K562 (cell line): ENCODE data around the gene DZIP3. TPM values are rescaled to one million over a fixed set of nuclear protein-coding genes. Genes with fewer than 3 reads are reported as not detected.

Source experiments
- BRCA1 ChIP-seq, 2 experiments: fragments of 450-650 bp in 1 of 2; sonication (generic) in 1 of 2; formaldehyde crosslinking in 1 of 2; IDR thresholded peaks; 2 replicates each; pipeline versions ENCODE4 v1.5.0 to v1.6.1; 2017 to 2020; ENCODE audit warnings: mild to moderate bottlenecking in 1 of 2, missing genetic modification reagents in 1 of 2
- CHD4 ChIP-seq: fragments of 200-600 bp; sonication (generic); IDR thresholded peaks from 3 replicates; pipeline ENCODE4 v1.6.1; 2012; ENCODE audit warnings: low read depth, mild to moderate bottlenecking, mixed read lengths, low read length, inconsistent platforms; ENCODE audit not compliant: insufficient read depth, insufficient replicate concordance, poor library complexity, severe bottlenecking
- DNMT1 ChIP-seq: fragments of 450-650 bp; IDR thresholded peaks from 2 replicates; pipeline ENCODE4 v1.6.1; 2016; ENCODE audit warnings: antibody characterized with exemption, mild to moderate bottlenecking
- GTF2F1 ChIP-seq: IDR thresholded peaks from 2 replicates; pipeline ENCODE4 v1.6.1; 2011; ENCODE audit warnings: low read depth, low read length, improper control_type of control experiment
- HBP1 ChIP-seq: fragments of 450-650 bp; formaldehyde crosslinking; IDR thresholded peaks from 2 replicates; pipeline ENCODE4 v1.4.0; 2022; ENCODE audit warnings: missing genetic modification characterization
- HDAC6 ChIP-seq: IDR thresholded peaks from 2 replicates; pipeline ENCODE4 v1.6.1; 2012; ENCODE audit warnings: low read depth, mild to moderate bottlenecking, control low read depth, inconsistent platforms, low read length, moderate library complexity
- HOXB6 ChIP-seq: fragments of 250-450 bp; sonication (Bioruptor Pico); IDR thresholded peaks from 2 replicates; pipeline ENCODE4 v1.5.1; 2022; ENCODE audit warnings: mild to moderate bottlenecking, borderline replicate concordance
- MAFF ChIP-seq: IDR thresholded peaks from 2 replicates; pipeline ENCODE4 v1.6.1; 2012; ENCODE audit warnings: low read length, improper control_type of control experiment
- NFE2 ChIP-seq: IDR thresholded peaks from 2 replicates; pipeline ENCODE4 v1.6.1; 2014; ENCODE audit warnings: antibody characterized with exemption, low read depth
- NR1H2 ChIP-seq: sonication (generic); formaldehyde crosslinking; IDR thresholded peaks from 2 replicates; pipeline ENCODE4 v1.4.0; 2020; ENCODE audit warnings: mild to moderate bottlenecking, missing genetic modification reagents
- PHF20 ChIP-seq: fragments of 450-650 bp; IDR thresholded peaks from 2 replicates; pipeline ENCODE4 v1.6.1; 2018; ENCODE audit not compliant: partially characterized antibody
- PRDM10 ChIP-seq: fragments of 450-650 bp; IDR thresholded peaks from 2 replicates; pipeline ENCODE4 v1.6.1; 2018; ENCODE audit not compliant: partially characterized antibody
- RBM25 ChIP-seq: fragments of 200-400 bp; formaldehyde crosslinking; IDR thresholded peaks from 2 replicates; pipeline ENCODE4 v1.6.1; 2018; ENCODE audit warnings: low read length, low read depth, moderate library complexity; ENCODE audit not compliant: severe bottlenecking
- RBM34 ChIP-seq: fragments of 200-400 bp; formaldehyde crosslinking; IDR thresholded peaks from 2 replicates; pipeline ENCODE4 v1.6.1; 2018; ENCODE audit warnings: low read length, borderline replicate concordance; ENCODE audit not compliant: insufficient read depth
- SLC30A9 ChIP-seq: fragments of 250-450 bp; sonication (Bioruptor Pico); IDR thresholded peaks from 2 replicates; pipeline ENCODE4 v1.8.0; 2022; ENCODE audit warnings: mild to moderate bottlenecking, moderate library complexity
- SRSF7 ChIP-seq: fragments of 200-400 bp; formaldehyde crosslinking; optimal IDR thresholded peaks from 2 replicates; pipeline ENCODE3; 2017; ENCODE audit warnings: mild to moderate bottlenecking, low read depth, low read length
- TFAM ChIP-seq: fragments of 250-450 bp; sonication (Bioruptor Pico); conservative IDR thresholded peaks from 2 replicates; pipeline ENCODE4 v1.5.0; 2021; ENCODE audit warnings: mild to moderate bottlenecking, moderate library complexity
- TRIM28 ChIP-seq: fragments of 450-650 bp; IDR thresholded peaks from 2 replicates; pipeline ENCODE4 v1.6.1; 2017
- ZNF124 ChIP-seq: sonication (generic); formaldehyde crosslinking; IDR thresholded peaks from 2 replicates; pipeline ENCODE4 v1.8.1; 2022; ENCODE audit warnings: missing genetic modification reagents
- ZNF507 ChIP-seq: conservative IDR thresholded peaks from 2 replicates; pipeline ENCODE4 v1.6.1; 2017; ENCODE audit warnings: missing genetic modification characterization, missing compliant biosample characterization
- ZNF75A ChIP-seq: fragments of 450-650 bp; formaldehyde crosslinking; IDR thresholded peaks from 2 replicates; pipeline ENCODE4 v1.4.0; 2020; ENCODE audit warnings: mild to moderate bottlenecking
- polyA plus RNA-seq, 8 experiments: library from polyadenylated mRNA; depleted of rRNA in 4 of 8; stranded (reverse) in 5 of 8; unstranded in 3 of 8; fragments of >200 nt; fragmentation: Nextera tagmentation in 2 of 8; fragmentation: Illumina TruSeq in 1 of 8; extraction: Ambion mirVana in 2 of 8; extraction: Trizol in 1 of 8; gene quantifications; 2 replicates each; pipeline versions ENCODE4 v1.2.1 to v1.2.3, GENCODE V29; 2011 to 2014; ENCODE audit warnings: inconsistent platforms in 1 of 8, missing spikeins in 1 of 8
- total RNA-seq, 7 experiments: library from RNA; depleted of rRNA in 6 of 7; stranded (reverse); fragments of >200 nt in 6 of 7; fragmentation: Illumina TruSeq in 2 of 7; extraction: Trizol in 2 of 7; gene quantifications; 2 replicates each; pipeline versions ENCODE4 v1.2.1 to v1.2.3, GENCODE V29; 2011 to 2021; ENCODE audit warnings: low replicate concordance in 1 of 7

DZIP3 gene
- total and polyA plus RNA-seq, 9 of the 15 experiments (the other 6 are each of a cell fraction or from before 2014, with no cell fraction given) = 3.5 to 9.7 (median 5.7) TPM

GRCh38 chr3:108589081-108589997 is at the start of gene DZIP3, which contains the start of gene CIP2A (continued):
- TF ChIP-seq CHD4 (no peak), ZNF507 (no peak), ZNF75A (CRISPR knock-in tag) (no peak), RBM34 (no peak), HBP1 (CRISPR knock-in tag) (no peak), HDAC6 (no peak), DNMT1 (no peak), RBM25 (no peak), SRSF7 (no peak), NFE2 (no peak), PHF20 (peak; percentile 72), NR1H2 (CRISPR knock-in tag) (no peak), BRCA1 (IDR thresholded peaks at IDR 0.05) (no peak), BRCA1 (CRISPR knock-in tag; IDR thresholded peaks at IDR 0.05) (no peak), TRIM28 (no peak), HOXB6 (CRISPR knock-in tag) (no peak), MAFF (0 out of 2 replicates have a peak, but pooled peaks have one; percentile 2), SLC30A9 (no peak), ZNF124 (CRISPR knock-in tag) (no peak), GTF2F1 (no peak), PRDM10 (peak; percentile 91), TFAM (no peak)
